ENCODE results near the gene DCTPP1. TPM values are rescaled to one million over a fixed set of nuclear protein-coding genes. Genes with fewer than 3 reads are reported as not detected.
"Not testable (repeated sequence)": the region's sequence is repeated elsewhere in the genome, so short reads cannot be mapped to it uniquely, and the experiment has no call there.

Gene DCTPP1
- total RNA-seq (2021) (80.4 and 109 TPM in 2 replicates), Bru-seq, nascent RNA (percentile 74 among the genes with signal in this experiment), BruChase-seq, experiment 1, labeled RNA remaining after a 2-hour chase (percentile 73 among the genes with signal in this experiment), BruChase-seq, experiment 2, labeled RNA remaining after a 6-hour chase (percentile 95 among the genes with signal in this experiment)
- long read RNA-seq, transcript DCTPP1-204 (2 exons, 853 nt): minor isoform, 5 of 301 reads
- long read RNA-seq, transcript DCTPP1-201 (3 exons, 1,222 nt): major isoform, 281 of 301 reads
- long read RNA-seq, partial matches to known transcripts: 0 of 301 reads
- long read RNA-seq, other reads (novel, unspliced or antisense): 15 of 301 reads

- H3K4me1 ChIP-seq (replicated peaks; ENCODE audit: insufficient read depth): peaks cover 12% of the 10 kb centered on the region
- peak within 1 kb of the TSS; percentile 67 for H3K4me3 ChIP-seq
- peak; percentile 98 to 99 for DNase-seq
- no peaks in the 10 kb centered on the region for H3K27me3 ChIP-seq (ENCODE audit: insufficient read depth, low read depth)
- peak within 1 kb of the TSS; percentile 83 for H3K4me2 ChIP-seq
- ChIA-PET CTCF (interaction anchor here (0.6 to 1.8 kb wide), 33 partner anchors 12 to 638 kb away, joined by 3 to 20 read pairs (median 4); partner anchors contain the start of genes FBRS, PRR14, SEPHS2 and TBX6), POLR2A (ENCODE audit: unreplicated experiment) (interaction anchor here (0.5 to 1.1 kb wide), 9 partner anchors 14 to 287 kb away, joined by 3 to 31 read pairs (median 4); partner anchors contain the start of genes ZNF689, ZNF764 and ZNF771)
- H3K9me2 ChIP-seq (ENCODE audit: insufficient read depth): no peaks in the 10 kb centered on the region
- H3K79me2 ChIP-seq (ENCODE audit: low read depth): peaks cover 37% of the 10 kb centered on the region
- H3K9me3 ChIP-seq (ENCODE audit: insufficient read depth, low read depth): no peaks in the 10 kb centered on the region
- H4K20me1 ChIP-seq (ENCODE audit: insufficient read depth): no peaks in the 10 kb centered on the region
- peaks cover 17% of the 10 kb centered on the region; the same call in 1 of the 2 replicates for H3F3A ChIP-seq (ENCODE audit: insufficient read depth, low read depth)
- peaks cover 4% of the 10 kb centered on the region; the same call in 1 of the 2 replicates for H3K36me3 ChIP-seq (ENCODE audit: low read depth)
- H2AFZ ChIP-seq: peak within 1 kb of the TSS; percentile 89
- intact Hi-C loops (cut with micrococcal nuclease; ENCODE audit: unreplicated experiment): loop anchor here (1.0 to 2.0 kb wide), 7 partner anchors 63 to 264 kb away; partner anchors contain the start of genes FBRS and ZNF768
- TF ChIP-seq, protein P1, sequence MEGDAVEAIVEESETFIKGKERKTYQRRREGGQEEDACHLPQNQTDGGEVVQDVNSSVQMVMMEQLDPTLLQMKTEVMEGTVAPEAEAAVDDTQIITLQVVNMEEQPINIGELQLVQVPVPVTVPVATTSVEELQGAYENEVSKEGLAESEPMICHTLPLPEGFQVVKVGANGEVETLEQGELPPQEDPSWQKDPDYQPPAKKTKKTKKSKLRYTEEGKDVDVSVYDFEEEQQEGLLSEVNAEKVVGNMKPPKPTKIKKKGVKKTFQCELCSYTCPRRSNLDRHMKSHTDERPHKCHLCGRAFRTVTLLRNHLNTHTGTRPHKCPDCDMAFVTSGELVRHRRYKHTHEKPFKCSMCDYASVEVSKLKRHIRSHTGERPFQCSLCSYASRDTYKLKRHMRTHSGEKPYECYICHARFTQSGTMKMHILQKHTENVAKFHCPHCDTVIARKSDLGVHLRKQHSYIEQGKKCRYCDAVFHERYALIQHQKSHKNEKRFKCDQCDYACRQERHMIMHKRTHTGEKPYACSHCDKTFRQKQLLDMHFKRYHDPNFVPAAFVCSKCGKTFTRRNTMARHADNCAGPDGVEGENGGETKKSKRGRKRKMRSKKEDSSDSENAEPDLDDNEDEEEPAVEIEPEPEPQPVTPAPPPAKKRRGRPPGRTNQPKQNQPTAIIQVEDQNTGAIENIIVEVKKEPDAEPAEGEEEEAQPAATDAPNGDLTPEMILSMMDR (conservative IDR thresholded peaks at IDR 0.05): peak; percentile 91
- no peak for TF ChIP-seq EZH2 (IDR thresholded peaks at IDR 0.05; ENCODE audit: low read depth)
- H3K27ac ChIP-seq: peak within 1 kb of the TSS; percentile 3; the same call in 1 of the 2 replicates
- BruUV-seq (replicated peaks): no TSS peak
These were observed at the start of gene DCTPP1 for GRCh38 chr16:30429678-30430427. Gene DCTPP1, minus strand, starts transcription at chr16:30430030. Its CDS starts 50 bp downstream, at chr16:30429980.

DNA sequence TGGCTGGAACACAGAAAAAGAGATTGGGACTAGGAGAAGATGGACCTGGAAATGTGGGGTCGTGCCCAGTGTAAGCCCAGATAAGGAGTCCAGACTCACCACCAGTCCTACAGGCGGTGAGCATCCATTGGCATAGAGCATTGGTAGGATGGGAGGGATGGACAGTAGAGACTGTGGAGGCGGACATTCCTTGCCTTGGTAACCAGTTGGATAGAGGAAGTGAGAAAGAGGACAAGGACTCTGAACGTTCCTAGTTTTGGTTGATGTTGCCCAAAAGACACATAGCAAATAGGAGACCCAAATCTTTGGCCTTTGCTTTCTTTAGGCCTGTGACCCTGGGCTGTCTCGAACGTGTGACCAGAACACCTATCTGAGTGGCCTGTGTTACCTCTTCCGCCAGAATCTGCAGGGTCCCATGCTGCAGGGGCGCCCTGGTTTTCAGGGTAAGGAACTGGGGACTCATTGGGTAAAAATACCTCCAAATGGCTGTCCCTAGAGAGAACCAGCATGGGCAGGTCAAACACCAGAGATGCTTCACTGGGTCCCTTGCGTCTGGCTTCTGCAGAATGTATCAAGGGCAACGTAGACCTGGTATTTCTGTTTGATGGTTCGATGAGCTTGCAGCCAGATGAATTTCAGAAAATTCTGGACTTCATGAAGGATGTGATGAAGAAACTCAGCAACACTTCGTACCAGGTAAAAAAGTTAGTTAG is 49.1 kb upstream of the DCTPP1 start:
- ChIA-PET CTCF (interaction anchor here (0.6 to 0.9 kb wide), 3 partner anchors 9 to 119 kb away, joined by 3 to 21 read pairs (median 8); no protein-coding TSS in a partner anchor), POLR2A (ENCODE audit: unreplicated experiment) (no interaction called here)
- no peaks in the 10 kb centered on the region for H3K79me2 ChIP-seq (ENCODE audit: low read depth)
- no peaks in the 10 kb centered on the region for H3F3A ChIP-seq (ENCODE audit: insufficient read depth, low read depth)
- H3K27ac ChIP-seq: no peak overlapping the region
- DNase-seq: no peak
- no peaks in the 10 kb centered on the region for H4K20me1 ChIP-seq (ENCODE audit: insufficient read depth)
- no peaks in the 10 kb centered on the region for H3K36me3 ChIP-seq (ENCODE audit: low read depth)
- BruUV-seq (replicated peaks): no TSS peak
- no peak overlapping the region for H2AFZ ChIP-seq
- H3K4me1 ChIP-seq (replicated peaks; ENCODE audit: insufficient read depth): no peaks in the 10 kb centered on the region
- H3K4me3 ChIP-seq: no peak overlapping the region
- intact Hi-C loops (cut with micrococcal nuclease; ENCODE audit: unreplicated experiment): no loop called here
- H3K4me2 ChIP-seq: no peak overlapping the region
- H3K9me3 ChIP-seq (ENCODE audit: insufficient read depth, low read depth): no peaks in the 10 kb centered on the region
- peaks cover 14% of the 10 kb centered on the region; the same call in 1 of the 2 replicates for H3K27me3 ChIP-seq (ENCODE audit: insufficient read depth, low read depth)
- H3K9me2 ChIP-seq (ENCODE audit: insufficient read depth): no peaks in the 10 kb centered on the region
- TF ChIP-seq, protein P1 (conservative IDR thresholded peaks at IDR 0.05): no peak
- no peak for TF ChIP-seq EZH2 (IDR thresholded peaks at IDR 0.05; ENCODE audit: low read depth)

GRCh38 chr16:30477773-30478172 is 47.9 kb upstream of the DCTPP1 start:
- H3F3A ChIP-seq (ENCODE audit: insufficient read depth, low read depth); BruUV-seq (replicated peaks); DNase-seq; CTCF ChIA-PET; H3K79me2 ChIP-seq (ENCODE audit: low read depth); H3K4me3 ChIP-seq; H3K4me2 ChIP-seq; intact Hi-C loops (cut with micrococcal nuclease; ENCODE audit: unreplicated experiment); H4K20me1 ChIP-seq (ENCODE audit: insufficient read depth); H3K36me3 ChIP-seq (ENCODE audit: low read depth); POLR2A ChIA-PET (ENCODE audit: unreplicated experiment); H3K27ac ChIP-seq; H3K4me1 ChIP-seq (replicated peaks; ENCODE audit: insufficient read depth); H2AFZ ChIP-seq; H3K9me2 ChIP-seq (ENCODE audit: insufficient read depth); H3K9me3 ChIP-seq (ENCODE audit: insufficient read depth, low read depth): not testable (repeated sequence)
- H3K27me3 ChIP-seq (ENCODE audit: insufficient read depth, low read depth): peaks cover 14% of the 10 kb centered on the region; the same call in 1 of the 2 replicates

All from PC-9 (cell line).